NCI-H2107 (cell line): Measurements from ENCODE around the gene SNAI3.

Experiments used
- DNase-seq: peaks from one replicate; lab custom pipeline; 2025; lab: John Stamatoyannopoulos, UW

Gene SNAI3

GRCh38 chr16:88705801-88706228, 19.5 kb upstream of the SNAI3 start:
- no peak for DNase-seq

GRCh38 chr16:88705076-88705684, 18.9 kb upstream of the SNAI3 start:
- no peak for DNase-seq

- no peak for DNase-seq
Observed at GRCh38 chr16:88703486-88704309, 17.4 kb upstream of the SNAI3 start.

GRCh38 chr16:88702371-88703210, 16.3 kb upstream of the SNAI3 start:
- DNase-seq, result no peak

- DNase-seq, result no peak
Observed at GRCh38 chr16:88701581-88702370, 15.5 kb upstream of the SNAI3 start.

GRCh38 chr16:88700636-88701482, 14.6 kb upstream of the SNAI3 start:
- no peak for DNase-seq

- DNase-seq, result no peak
Observed at GRCh38 chr16:88700322-88700635, 14.0 kb upstream of the SNAI3 start.

GRCh38 chr16:88699180-88699579, 12.9 kb upstream of the SNAI3 start:
- no peak for DNase-seq

GRCh38 chr16:88698646-88699045, 12.3 kb upstream of the SNAI3 start:
- DNase-seq, result no peak

- DNase-seq, result no peak
Observed at GRCh38 chr16:88697831-88698615, 11.7 kb upstream of the SNAI3 start.

- no peak for DNase-seq
Observed at GRCh38 chr16:88697116-88697830, 11.0 kb upstream of the SNAI3 start.

GRCh38 chr16:88696441-88696840, 10.1 kb upstream of the SNAI3 start:
- no peak for DNase-seq

- no peak for DNase-seq
Observed at GRCh38 chr16:88695753-88696152, 9.4 kb upstream of the SNAI3 start.

GRCh38 chr16:88695218-88695617, 8.9 kb upstream of the SNAI3 start:
- no peak for DNase-seq

- no peak for DNase-seq
Observed at GRCh38 chr16:88694221-88695087, 8.1 kb upstream of the SNAI3 start.

- DNase-seq, result no peak
Observed at GRCh38 chr16:88693420-88694177, 7.3 kb upstream of the SNAI3 start.

GRCh38 chr16:88692861-88693260, 6.6 kb upstream of the SNAI3 start:
- no peak for DNase-seq
